Esophagus (tissue), 2 donors: ENCODE data around the gene C16orf90. TPM values are rescaled to one million over a fixed set of nuclear protein-coding genes. Genes with fewer than 3 reads are reported as not detected.

Experiments used
- polyA plus RNA-seq, 2 donors: library from polyadenylated mRNA; stranded (reverse); fragments of 200-250 nt; gene quantifications; one replicate each; pipeline ENCODE4 v1.2.3, GENCODE V29; 2013
- donor health status: healthy with polysubstance abuse.
- donor health status: Bipolar disorder and iron deficiency.

Gene C16orf90
- polyA plus RNA-seq, 2 donors, result not detected

Other genes starting within 250 kb of the C16orf90 start
- gene MEFV, start 238.9 kb downstream of the C16orf90 start, polyA plus RNA-seq, result under 1 TPM; 0.07 to 0.14 TPM
- 10 to 100 TPM in 1 of 2 donors, 1 to 10 TPM in 1; 7.9 to 12.7 TPM for gene ZNF263, start 212.0 kb downstream of the C16orf90 start, polyA plus RNA-seq
- 1 to 10 TPM in 1 of 2 donors, under 1 TPM in 1; 0.99 to 1.5 TPM for gene TIGD7, start 190.1 kb downstream of the C16orf90 start, polyA plus RNA-seq
- 10 to 100 TPM in 1 of 2 donors, 1 to 10 TPM in 1; 9.1 to 16.9 TPM for gene ZNF75A, start 190.0 kb downstream of the C16orf90 start, polyA plus RNA-seq
- under 1 TPM in 1 of 2 donors, not detected in 1; 0.04 TPM for gene OR2C1, start 139.6 kb downstream of the C16orf90 start, polyA plus RNA-seq
- gene ZSCAN32, start 94.5 kb downstream of the C16orf90 start, polyA plus RNA-seq, result 1 to 10 TPM; 5.5 to 7.0 TPM
- 1 to 10 TPM; 2.9 to 4.7 TPM for gene ZNF174, start 94.3 kb downstream of the C16orf90 start, polyA plus RNA-seq
- gene ZNF597, start 52.0 kb downstream of the C16orf90 start, polyA plus RNA-seq, result under 1 TPM; 0.49 to 0.53 TPM
- gene NAA60, start 51.8 kb downstream of the C16orf90 start, polyA plus RNA-seq, result 10 to 100 TPM; 23.3 to 28.7 TPM
- 1 to 10 TPM; 3.8 to 4.5 TPM for gene CLUAP1, start 5.5 kb upstream of the C16orf90 start, polyA plus RNA-seq
- under 1 TPM; 0.41 to 0.81 TPM for gene NLRC3, start 81.9 kb upstream of the C16orf90 start, polyA plus RNA-seq
- gene SLX4, start 116.1 kb upstream of the C16orf90 start, polyA plus RNA-seq, result 1 to 10 TPM; 1.6 to 3.5 TPM
- 10 to 100 TPM in 1 of 2 donors, 1 to 10 TPM in 1; 3.5 to 23.8 TPM for gene DNASE1, start 159.2 kb upstream of the C16orf90 start, polyA plus RNA-seq
- 10 to 100 TPM; 46.8 to 87.9 TPM for gene TRAP1, start 222.0 kb upstream of the C16orf90 start, polyA plus RNA-seq